Measurements from ENCODE around the gene MYL6. TPM values are rescaled to one million over a fixed set of nuclear protein-coding genes. Genes with fewer than 3 reads are reported as not detected.
A peak's percentile ranks its signal among the peaks of the same experiment; 100 is the strongest.

The MYL6 gene
- total and polyA plus RNA-seq, 9 of the 15 experiments (the other 6 are each of a cell fraction or from before 2014, with no cell fraction given), result 557 to 1,664 (median 958) TPM

GRCh38 chr12:56152132-56152755, 5.9 kb upstream of the MYL6 start, which contains the start of gene MYL6B (continued):
- TF ChIP-seq ZNF407 (IDR thresholded peaks at IDR 0.05; ENCODE audit: low read depth) (no peak), MAFG (tag; conservative IDR thresholded peaks at IDR 0.05) (0 out of 2 replicates have a peak, but pooled peaks have one; percentile 0), ZEB2 (IDR thresholded peaks at IDR 0.05) (no peak), ZNF668 (CRISPR knock-in tag; IDR thresholded peaks at IDR 0.05) (no peak), ZNF212 (CRISPR knock-in tag; IDR thresholded peaks at IDR 0.05) (no peak), ZNF318 (IDR thresholded peaks at IDR 0.05; ENCODE audit: borderline replicate concordance in 1 of 2, low read depth in 1 of 2) (no peak; a peak in 1 of 4 replicates), BRF1 (IDR thresholded peaks at IDR 0.05; ENCODE audit: borderline replicate concordance, extremely low read depth, insufficient read length) (no peak), CCAR2 (IDR thresholded peaks at IDR 0.05; ENCODE audit: low read depth, low read length) (no peak), HLTF (IDR thresholded peaks at IDR 0.05) (no peak), ZNF75A (CRISPR knock-in tag; IDR thresholded peaks at IDR 0.05) (0 out of 2 replicates have a peak, but pooled peaks have one; percentile 8), ZNF445 (CRISPR knock-in tag; IDR thresholded peaks at IDR 0.05; ENCODE audit: low read depth) (no peak), TSC22D4 (tag; IDR thresholded peaks at IDR 0.05) (no peak)

Data from K562 (cell line).